ENCODE results near the gene KRTAP5-7.

DNA sequence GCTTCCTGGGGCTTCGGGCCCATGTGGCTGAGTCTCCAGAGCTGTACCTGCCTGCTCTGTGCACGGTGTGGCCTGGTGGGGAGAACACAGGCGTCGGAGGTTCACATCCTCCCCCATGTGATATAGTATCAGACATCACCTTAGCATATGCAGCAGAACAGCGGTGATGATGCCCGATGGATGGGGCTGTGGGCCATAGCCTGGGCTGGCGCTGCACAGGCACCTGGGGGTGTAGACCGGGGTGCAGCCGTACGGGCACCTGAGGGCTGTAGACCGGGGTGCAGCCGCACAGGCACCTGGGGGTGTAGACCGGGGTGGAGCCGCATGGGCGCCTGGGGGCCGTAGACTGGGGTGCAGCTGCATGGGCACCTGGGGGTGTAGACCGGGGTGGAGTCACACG lies 44.9 kb upstream of the KRTAP5-7 start:
- TF ChIP-seq, protein P1, sequence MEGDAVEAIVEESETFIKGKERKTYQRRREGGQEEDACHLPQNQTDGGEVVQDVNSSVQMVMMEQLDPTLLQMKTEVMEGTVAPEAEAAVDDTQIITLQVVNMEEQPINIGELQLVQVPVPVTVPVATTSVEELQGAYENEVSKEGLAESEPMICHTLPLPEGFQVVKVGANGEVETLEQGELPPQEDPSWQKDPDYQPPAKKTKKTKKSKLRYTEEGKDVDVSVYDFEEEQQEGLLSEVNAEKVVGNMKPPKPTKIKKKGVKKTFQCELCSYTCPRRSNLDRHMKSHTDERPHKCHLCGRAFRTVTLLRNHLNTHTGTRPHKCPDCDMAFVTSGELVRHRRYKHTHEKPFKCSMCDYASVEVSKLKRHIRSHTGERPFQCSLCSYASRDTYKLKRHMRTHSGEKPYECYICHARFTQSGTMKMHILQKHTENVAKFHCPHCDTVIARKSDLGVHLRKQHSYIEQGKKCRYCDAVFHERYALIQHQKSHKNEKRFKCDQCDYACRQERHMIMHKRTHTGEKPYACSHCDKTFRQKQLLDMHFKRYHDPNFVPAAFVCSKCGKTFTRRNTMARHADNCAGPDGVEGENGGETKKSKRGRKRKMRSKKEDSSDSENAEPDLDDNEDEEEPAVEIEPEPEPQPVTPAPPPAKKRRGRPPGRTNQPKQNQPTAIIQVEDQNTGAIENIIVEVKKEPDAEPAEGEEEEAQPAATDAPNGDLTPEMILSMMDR (IDR thresholded peaks at IDR 0.05; ENCODE audit: poor library complexity, severe bottlenecking), result no peak
- no peak for TF ChIP-seq POLR2AphosphoS5 (IDR thresholded peaks at IDR 0.05)
- TF ChIP-seq TAF1 (IDR thresholded peaks at IDR 0.05; ENCODE audit: low read depth), result no peak
- no peak for TF ChIP-seq EP300 (conservative IDR thresholded peaks at IDR 0.05; ENCODE audit: poor library complexity, severe bottlenecking)

All from neural cell (in vitro differentiated cells).